SK-N-SH (cell line): ENCODE measurements around the gene C4orf33. TPM values are rescaled to one million over a fixed set of nuclear protein-coding genes. Genes with fewer than 3 reads are reported as not detected.

Experiments used
- CTCF ChIA-PET: fragments of 300-600, 350-600 bp; formaldehyde crosslinking; extraction: SDS; loops from one replicate; lab custom pipeline; 2021; lab: Yijun Ruan, JAX
- POLR2A ChIA-PET: fragments of 350-600 bp; sonication (Branson Sonifier 250); formaldehyde crosslinking; extraction: SDS; loops from one replicate; lab custom pipeline; 2020; ENCODE audit warnings: antibody characterized with exemption, inconsistent platforms; lab: Yijun Ruan, JAX
- DNase-seq: peaks from one replicate; pipeline ENCODE4 v3.0.0; 2012
- H2AFZ ChIP-seq: fragments of 200-600 bp; sonication (generic); 2 replicates; pipeline ENCODE4 v1.8.1; 2016; ENCODE audit warnings: antibody characterized with exemption, mild to moderate bottlenecking, low read depth
- H3F3A ChIP-seq: fragments of 200-600 bp; sonication (generic); replicated peaks from 2 replicates; pipeline ENCODE3; 2016; ENCODE audit warnings: antibody characterized with exemption, mild to moderate bottlenecking; ENCODE audit not compliant: insufficient read depth
- H3K27ac ChIP-seq, 2 experiments: fragments of 200-500 bp in 1 of 2; fragments of 200-600 bp in 1 of 2; sonication (Bioruptor generic) in 1 of 2; sonication (generic), shearing (Covaris generic) in 1 of 2; 2 replicates each; pipeline versions ENCODE4 v1.5.1 to v1.6.1; 2014 to 2016; ENCODE audit warnings: low read depth in 2 of 2, inconsistent platforms in 1 of 2, low read length in 1 of 2, mild to moderate bottlenecking in 1 of 2, mixed read lengths in 1 of 2
- H3K27me3 ChIP-seq: fragments of 200-600 bp; sonication (generic), shearing (Covaris generic); 2 replicates; pipeline ENCODE4 v1.6.1; 2016; ENCODE audit warnings: mixed run types; ENCODE audit not compliant: insufficient read depth
- H3K36me3 ChIP-seq, 2 experiments: fragments of 200-500 bp in 1 of 2; fragments of 200-600 bp in 1 of 2; sonication (Bioruptor generic) in 1 of 2; sonication (generic) in 1 of 2; replicated peaks in 1 of 2; 2 replicates each; pipeline versions ENCODE3 to v1.5.1; 2014 to 2016; ENCODE audit warnings: low read length in 1 of 2, mild to moderate bottlenecking in 1 of 2; ENCODE audit not compliant: insufficient read depth in 2 of 2, control insufficient read depth in 1 of 2
- H3K4me1 ChIP-seq, 2 experiments: fragments of 200-500 bp in 1 of 2; fragments of 200-600 bp in 1 of 2; sonication (Bioruptor generic) in 1 of 2; sonication (generic), shearing (Covaris generic) in 1 of 2; 2 replicates each; pipeline versions ENCODE4 v1.5.1 to v1.6.1; 2014 to 2016; ENCODE audit warnings: low read depth in 1 of 2, low read length in 1 of 2, mixed run types in 1 of 2; ENCODE audit not compliant: insufficient read depth in 2 of 2, control insufficient read depth in 1 of 2
- H3K4me2 ChIP-seq: fragments of 200-600 bp; sonication (generic), shearing (Covaris generic); 2 replicates; pipeline ENCODE4 v1.6.1; 2017; ENCODE audit warnings: mixed run types
- H3K4me3 ChIP-seq, 2 experiments: fragments of 200-500 bp in 1 of 2; fragments of 200-600 bp in 1 of 2; sonication (Bioruptor generic) in 1 of 2; sonication (generic), shearing (Covaris generic) in 1 of 2; 2 replicates each; pipeline versions ENCODE4 v1.5.1 to v1.8.1; 2014 to 2016; ENCODE audit warnings: low read depth in 2 of 2, inconsistent platforms in 1 of 2, low read length in 1 of 2, mild to moderate bottlenecking in 1 of 2, mixed read lengths in 1 of 2, moderate library complexity in 1 of 2
- H3K79me2 ChIP-seq: fragments of 200-600 bp; sonication (generic); 2 replicates; pipeline ENCODE4 v1.8.1; 2017; ENCODE audit warnings: mild to moderate bottlenecking; ENCODE audit not compliant: insufficient read depth
- H3K9ac ChIP-seq: fragments of 200-600 bp; sonication (generic); 2 replicates; pipeline ENCODE4 v1.6.1; 2017; ENCODE audit warnings: mixed run types
- H3K9me2 ChIP-seq: fragments of 200-600 bp; sonication (generic); 2 replicates; pipeline ENCODE4 v1.6.1; 2017; ENCODE audit warnings: mixed run types
- H3K9me3 ChIP-seq: fragments of 200-600 bp; sonication (generic); 2 replicates; pipeline ENCODE4 v1.6.1; 2017; ENCODE audit warnings: mixed run types, mild to moderate bottlenecking, moderate library complexity
- H4K20me1 ChIP-seq: fragments of 200-600 bp; sonication (generic); 2 replicates; pipeline ENCODE4 v1.6.1; 2017; ENCODE audit warnings: mild to moderate bottlenecking, mixed run types; ENCODE audit not compliant: insufficient read depth
- CHD2 ChIP-seq: fragments of 150-350 bp; IDR thresholded peaks from 2 replicates; pipeline ENCODE4 v1.6.1; 2018; ENCODE audit warnings: low read length; ENCODE audit not compliant: partially characterized antibody
- EP300 ChIP-seq, 2 experiments: IDR thresholded peaks; 2 replicates each; pipeline versions ENCODE4 v1.4.0 to v1.6.1; 2012; ENCODE audit warnings: borderline replicate concordance in 1 of 2, low read depth in 1 of 2, low read length in 1 of 2
- FOSL2 ChIP-seq: IDR thresholded peaks from 2 replicates; pipeline ENCODE4 v1.4.0; 2012; ENCODE audit warnings: low read depth, mild to moderate bottlenecking, moderate library complexity, borderline replicate concordance
- GABPA ChIP-seq: IDR thresholded peaks from 2 replicates; pipeline ENCODE4 v1.4.0; 2012; ENCODE audit warnings: low read depth, mild to moderate bottlenecking
- JUND ChIP-seq: IDR thresholded peaks from 2 replicates; pipeline ENCODE4 v1.4.0; 2012
- MAX ChIP-seq: IDR thresholded peaks from 2 replicates; pipeline ENCODE4 v1.4.0; 2012; ENCODE audit warnings: low read depth
- MEF2A ChIP-seq: IDR thresholded peaks from 2 replicates; pipeline ENCODE4 v1.4.0; 2012; ENCODE audit warnings: low read depth, borderline replicate concordance
- PBX3 ChIP-seq: IDR thresholded peaks from 2 replicates; pipeline ENCODE4; 2012
- RAD21 ChIP-seq: IDR thresholded peaks from 2 replicates; pipeline ENCODE4 v1.6.1; 2012; ENCODE audit warnings: mild to moderate bottlenecking, low read length
- RFX5 ChIP-seq: IDR thresholded peaks from 2 replicates; pipeline ENCODE4 v1.6.1; 2012; ENCODE audit warnings: mild to moderate bottlenecking, improper control_type of control experiment, low read length
- RXRA ChIP-seq: IDR thresholded peaks from 2 replicates; pipeline ENCODE4 v1.4.0; 2012; ENCODE audit warnings: low read depth, mild to moderate bottlenecking, borderline replicate concordance
- USF1 ChIP-seq: IDR thresholded peaks from 2 replicates; pipeline ENCODE4 v1.4.0; 2012; ENCODE audit warnings: low read depth, borderline replicate concordance
- USF2 ChIP-seq: fragments of 150-350 bp; IDR thresholded peaks from 2 replicates; pipeline ENCODE4 v1.6.1; 2017; ENCODE audit warnings: antibody characterized with exemption, low read length, low read depth, borderline replicate concordance
- YY1 ChIP-seq: IDR thresholded peaks from 2 replicates; pipeline ENCODE4 v1.4.0; 2012; ENCODE audit warnings: low read depth, mild to moderate bottlenecking
- ZBTB33 ChIP-seq: IDR thresholded peaks from 2 replicates; pipeline ENCODE4 v1.4.0; 2012; ENCODE audit warnings: low read depth, borderline replicate concordance
- WGBS: methylation state at CpG from one replicate; pipeline ENCODE4 v1.1.6; 2017; ENCODE audit warnings: low lambda C conversion rate; 5-methylcytosine and 5-hydroxymethylcytosine counted together
- polyA plus RNA-seq, 3 experiments: library from polyadenylated mRNA; depleted of rRNA; stranded (reverse); fragments of >200 nt; gene quantifications; 2 replicates each; pipeline ENCODE4 v1.2.3, GENCODE V29; 2012

C4orf33 gene
- polyA plus RNA-seq, 1 of the 3 experiments (the other 2 are of a cell fraction): 3.3 TPM

- H3K4me1 ChIP-seq: no peaks in the 10 kb centered on the region; a peak in 1 of 4 replicates
- 29% methylated on average over 1 of the region's 1 CpG for WGBS
- TF ChIP-seq CHD2: no peak
- TF ChIP-seq RFX5: no peak
- no peak for TF ChIP-seq USF2
- TF ChIP-seq MEF2A: no peak
- TF ChIP-seq RAD21: no peak
- no peak for TF ChIP-seq RXRA
- no peak for TF ChIP-seq FOSL2
- no peak for TF ChIP-seq ZBTB33
- TF ChIP-seq PBX3: no peak
- H3K36me3 ChIP-seq: no peaks in the 10 kb centered on the region
- ChIA-PET POLR2A (no interaction called here), CTCF (no interaction called here)
- H3K79me2 ChIP-seq: no peaks in the 10 kb centered on the region
- no peak for DNase-seq
- no peak overlapping the region for H3K4me3 ChIP-seq
- H3K9me2 ChIP-seq: no peaks in the 10 kb centered on the region
- no peak overlapping the region for H3K9ac ChIP-seq
- H3K27me3 ChIP-seq: no peaks in the 10 kb centered on the region
- no peaks in the 10 kb centered on the region for H3K9me3 ChIP-seq
- H4K20me1 ChIP-seq: no peaks in the 10 kb centered on the region
- no peak overlapping the region for H2AFZ ChIP-seq
- no peak overlapping the region for H3K4me2 ChIP-seq
- no peaks in the 10 kb centered on the region for H3F3A ChIP-seq
- no peak overlapping the region for H3K27ac ChIP-seq
These were observed 57.7 kb downstream of the C4orf33 start for GRCh38 chr4:129153700-129154099.

GRCh38 chr4:129162450-129162849 is 66.5 kb downstream of the C4orf33 start:
- H3K9ac ChIP-seq: no peak overlapping the region
- H2AFZ ChIP-seq: no peak overlapping the region
- H4K20me1 ChIP-seq: no peaks in the 10 kb centered on the region
- H3K9me2 ChIP-seq: no peaks in the 10 kb centered on the region
- H3K27me3 ChIP-seq: no peaks in the 10 kb centered on the region
- TF ChIP-seq MAX: no peak
- no peak for TF ChIP-seq USF2
- TF ChIP-seq JUND: no peak
- no peak for TF ChIP-seq MEF2A
- TF ChIP-seq YY1: no peak
- no peak for TF ChIP-seq USF1
- no peak for TF ChIP-seq GABPA
- no peak for TF ChIP-seq EP300 (IDR thresholded peaks at IDR 0.05; ENCODE audit: borderline replicate concordance in 1 of 2, low read depth in 1 of 2, low read length in 1 of 2)
- H3K4me1 ChIP-seq: no peaks in the 10 kb centered on the region
- H3F3A ChIP-seq: no peaks in the 10 kb centered on the region
- DNase-seq: no peak
- H3K36me3 ChIP-seq: no peaks in the 10 kb centered on the region
- no peaks in the 10 kb centered on the region for H3K79me2 ChIP-seq
- POLR2A ChIA-PET: no interaction called here
- H3K9me3 ChIP-seq: no peaks in the 10 kb centered on the region
- H3K4me2 ChIP-seq: no peak overlapping the region
- H3K27ac ChIP-seq: no peak overlapping the region
- CTCF ChIA-PET: interaction anchor here (1.0 kb wide), 1 partner anchor 10 kb away, joined by 3 read pairs; no protein-coding TSS in a partner anchor
- H3K4me3 ChIP-seq: no peak overlapping the region
